Inferior parietal cortex (tissue), 1 donor: ENCODE data around the gene NAV2.

Experiments used
- DNase-seq: peaks from one replicate; pipeline ENCODE4 v3.0.0-alpha.2; 2016; ENCODE audit errors: extremely low spot score

The NAV2 gene

GRCh38 chr11:19867064-19867463 is 154.4 kb downstream of the NAV2 start:
- DNase-seq = no peak

GRCh38 chr11:19868281-19868821 is 155.7 kb downstream of the NAV2 start:
- DNase-seq = no peak

- no peak for DNase-seq
Observed at GRCh38 chr11:19868871-19869270, 156.2 kb downstream of the NAV2 start.

GRCh38 chr11:19869466-19869865 is 156.8 kb downstream of the NAV2 start:
- no peak for DNase-seq

GRCh38 chr11:19869946-19870589 is 157.4 kb downstream of the NAV2 start:
- no peak for DNase-seq

GRCh38 chr11:19871531-19871930 is 158.9 kb downstream of the NAV2 start:
- no peak for DNase-seq

- no peak for DNase-seq
Observed at GRCh38 chr11:19872512-19873145, 160.0 kb downstream of the NAV2 start.

GRCh38 chr11:19873730-19874129 is 161.1 kb downstream of the NAV2 start:
- DNase-seq = no peak

GRCh38 chr11:19874266-19874665 is 161.6 kb downstream of the NAV2 start:
- DNase-seq = no peak

- no peak for DNase-seq
Observed at GRCh38 chr11:19876750-19877149, 164.1 kb downstream of the NAV2 start.

- no peak for DNase-seq
Observed at GRCh38 chr11:19878520-19878919, 165.9 kb downstream of the NAV2 start.

GRCh38 chr11:19879307-19880087 is 166.9 kb downstream of the NAV2 start:
- no peak for DNase-seq

- DNase-seq = no peak
Observed at GRCh38 chr11:19880088-19880345, 167.4 kb downstream of the NAV2 start.

GRCh38 chr11:19881177-19881576 is 168.5 kb downstream of the NAV2 start:
- DNase-seq = no peak

- no peak for DNase-seq
Observed at GRCh38 chr11:19882356-19882755, 169.7 kb downstream of the NAV2 start.

GRCh38 chr11:19886498-19886897 is 173.9 kb downstream of the NAV2 start:
- DNase-seq = no peak

GRCh38 chr11:19887842-19888241 is 175.2 kb downstream of the NAV2 start:
- no peak for DNase-seq

GRCh38 chr11:19889531-19889930 is 176.9 kb downstream of the NAV2 start:
- no peak for DNase-seq

GRCh38 chr11:19890308-19890707 is 177.7 kb downstream of the NAV2 start:
- DNase-seq = no peak

- DNase-seq = no peak
Observed at GRCh38 chr11:19891022-19891421, 178.4 kb downstream of the NAV2 start.

- DNase-seq = no peak
Observed at GRCh38 chr11:19892387-19892786, 179.8 kb downstream of the NAV2 start.

GRCh38 chr11:19892876-19893275 is 180.2 kb downstream of the NAV2 start:
- DNase-seq = no peak

- no peak for DNase-seq
Observed at GRCh38 chr11:19894404-19894803, 181.8 kb downstream of the NAV2 start.
